HG02870 (cell line): Measurements from ENCODE around the gene GLOD4.
"Not testable (repeated sequence)": the region's sequence is repeated elsewhere in the genome, so short reads cannot be mapped to it uniquely, and the experiment has no call there.

ENCODE experiments used
- ATAC-seq: cut with Tn5 transposase; IDR thresholded peaks from one replicate; pipeline ENCODE4 v1.9.1; 2021; ENCODE audit warnings: mild to moderate bottlenecking, moderate library complexity; ENCODE audit not compliant: unreplicated experiment

Gene GLOD4

GRCh38 chr17:802901-803881 is 21.1 kb upstream of the GLOD4 start:
- no peak for ATAC-seq

GRCh38 chr17:802481-802880 is 20.4 kb upstream of the GLOD4 start:
- no peak for ATAC-seq

GRCh38 chr17:801660-802059 is 19.6 kb upstream of the GLOD4 start:
- ATAC-seq: no peak

- no peak for ATAC-seq
Measured at GRCh38 chr17:800446-801242, 18.6 kb upstream of the GLOD4 start.

- no peak for ATAC-seq
Measured at GRCh38 chr17:799261-799660, 17.2 kb upstream of the GLOD4 start.

GRCh38 chr17:798246-798645 is 16.2 kb upstream of the GLOD4 start:
- no peak for ATAC-seq

GRCh38 chr17:797236-797840 is 15.3 kb upstream of the GLOD4 start:
- ATAC-seq: no peak

- ATAC-seq: no peak
Measured at GRCh38 chr17:796609-797008, 14.5 kb upstream of the GLOD4 start.

- ATAC-seq: no peak
Measured at GRCh38 chr17:795721-796120, 13.6 kb upstream of the GLOD4 start.

- no peak for ATAC-seq
Measured at GRCh38 chr17:795276-795675, 13.2 kb upstream of the GLOD4 start.

- no peak for ATAC-seq
Measured at GRCh38 chr17:794876-795275, 12.8 kb upstream of the GLOD4 start.

- ATAC-seq: no peak
Measured at GRCh38 chr17:792277-792676, 10.2 kb upstream of the GLOD4 start.

GRCh38 chr17:791829-792228 is 9.7 kb upstream of the GLOD4 start:
- no peak for ATAC-seq

GRCh38 chr17:790874-791247 is 8.8 kb upstream of the GLOD4 start:
- ATAC-seq: not testable (repeated sequence)

- not testable (repeated sequence) for ATAC-seq
Measured at GRCh38 chr17:789931-790873, 8.1 kb upstream of the GLOD4 start.

GRCh38 chr17:789160-789840 is 7.2 kb upstream of the GLOD4 start:
- ATAC-seq: no peak

- ATAC-seq: no peak
Measured at GRCh38 chr17:788551-788950, 6.5 kb upstream of the GLOD4 start.

- no peak for ATAC-seq
Measured at GRCh38 chr17:787641-788221, 5.7 kb upstream of the GLOD4 start.

GRCh38 chr17:785901-786300 is 3.8 kb upstream of the GLOD4 start:
- ATAC-seq: not testable (repeated sequence)
